CD4-positive, alpha-beta T cell treated with Interleukin-2 at 100 ng/mL for 4 hours (primary cell): Measurements from ENCODE around the gene HSD11B1.
A peak's percentile ranks its signal among the peaks of the same experiment; 100 is the strongest.
"Not testable (repeated sequence)": the region's sequence is repeated elsewhere in the genome, so short reads cannot be mapped to it uniquely, and the experiment has no call there.

ENCODE experiments used
- DNase-seq: peaks from one replicate; pipeline ENCODE4 v3.0.0-alpha.2; 2020; ENCODE audit warnings: low spot score

The HSD11B1 gene

GRCh38 chr1:209692296-209692695 lies 12.3 kb upstream of the HSD11B1 start:
- DNase-seq = no peak

DNA sequence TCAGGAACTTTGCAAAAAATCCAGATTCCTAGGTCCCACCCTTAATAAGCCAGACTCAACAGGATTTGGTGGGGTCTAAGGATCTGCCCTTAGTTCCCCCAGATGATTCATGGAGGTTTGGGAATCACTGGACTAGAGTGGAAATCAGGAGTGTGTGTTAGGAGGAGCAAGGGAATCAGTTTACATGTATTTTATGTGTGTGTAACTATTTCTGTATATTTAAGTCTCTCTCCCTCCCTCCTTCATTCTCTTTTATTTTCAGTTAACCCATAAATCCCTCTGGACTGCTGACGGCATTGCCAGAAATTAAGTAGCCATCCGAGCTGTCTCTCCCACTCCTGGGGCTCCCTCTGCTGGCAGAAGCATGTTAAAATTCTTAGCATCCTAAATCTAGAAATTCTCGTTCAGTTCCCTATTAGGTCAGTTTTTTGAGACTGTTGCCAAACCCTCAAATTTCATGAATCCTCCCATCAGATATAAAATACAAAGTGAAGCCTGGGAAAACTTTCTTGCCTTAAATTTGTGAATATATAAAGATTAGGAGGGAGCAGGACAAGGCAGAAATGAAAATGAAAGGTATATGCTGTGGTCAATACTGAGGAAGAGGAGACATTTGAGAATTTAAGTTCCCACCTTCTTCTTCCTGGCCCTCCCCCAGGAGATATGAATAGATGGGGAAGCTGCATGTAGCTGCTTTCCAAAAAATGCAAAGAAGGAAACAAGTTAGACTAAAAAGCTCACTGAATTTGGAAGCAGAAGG lies 11.7 kb upstream of the HSD11B1 start:
- peak; percentile 76 for DNase-seq

DNA sequence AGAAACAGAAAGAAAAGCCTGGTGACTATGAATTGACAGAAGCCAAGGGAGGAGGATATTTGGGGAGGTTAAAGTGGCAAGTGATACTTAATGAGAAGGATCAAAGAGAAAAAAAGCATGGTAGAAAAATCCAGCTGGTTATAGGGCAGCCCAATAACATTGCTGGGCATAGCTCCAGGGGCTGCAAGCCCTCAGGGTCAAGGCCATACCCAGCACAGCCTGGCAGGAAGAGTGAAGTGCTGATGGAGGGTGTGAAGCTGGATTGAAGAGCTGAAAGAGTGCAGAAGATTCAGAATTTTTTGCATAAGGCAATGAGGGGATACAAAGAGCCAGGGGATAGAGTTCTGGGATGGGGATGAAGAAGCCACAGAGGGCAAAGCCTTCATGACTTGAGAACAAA lies 8.0 kb upstream of the HSD11B1 start:
- DNase-seq = no peak

- no peak for DNase-seq
These were observed 7.5 kb upstream of the HSD11B1 start for GRCh38 chr1:209697126-209697525.

DNA sequence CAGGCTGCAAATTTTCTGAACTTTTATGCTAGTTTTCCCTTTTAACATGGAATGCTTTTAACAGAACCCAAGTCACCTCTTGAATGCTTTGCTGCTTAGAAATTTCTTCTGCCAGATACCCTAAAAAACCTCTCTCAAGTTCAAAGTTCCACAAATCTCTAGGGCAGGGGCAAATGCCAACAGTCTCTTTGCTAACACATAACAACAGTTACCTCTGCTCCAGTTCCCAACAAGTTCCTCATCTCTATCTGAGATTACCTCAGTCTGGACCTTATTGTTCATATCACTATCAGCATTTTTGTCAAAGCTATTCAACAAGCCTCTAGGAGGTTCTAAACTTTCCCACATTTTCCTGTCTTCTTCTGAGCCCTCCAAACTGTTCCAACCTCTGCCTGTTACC lies 4.0 kb upstream of the HSD11B1 start:
- DNase-seq = not testable (repeated sequence)

DNA sequence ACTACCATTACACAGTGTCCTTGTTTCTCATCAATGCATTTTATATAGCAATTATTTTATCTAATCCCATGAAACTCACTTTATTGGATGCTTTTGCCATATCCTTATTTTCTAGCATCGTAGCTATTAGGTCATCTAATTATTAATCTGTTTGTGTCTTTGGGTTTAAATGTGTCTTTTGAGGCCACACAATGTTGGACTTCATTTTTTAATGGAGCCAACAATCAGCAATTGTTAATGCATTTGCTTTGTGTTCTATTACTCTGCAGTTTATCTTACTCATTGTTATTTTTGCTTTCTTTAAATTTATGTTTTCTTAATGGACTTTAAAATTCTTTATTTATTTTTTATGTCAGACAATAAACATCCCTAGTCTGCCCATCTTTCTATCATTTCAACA lies 1.8 kb upstream of the HSD11B1 start:
- no peak for DNase-seq

GRCh38 chr1:209703834-209704504 lies 677 bp upstream of the HSD11B1 start:
- DNase-seq = no peak

DNA sequence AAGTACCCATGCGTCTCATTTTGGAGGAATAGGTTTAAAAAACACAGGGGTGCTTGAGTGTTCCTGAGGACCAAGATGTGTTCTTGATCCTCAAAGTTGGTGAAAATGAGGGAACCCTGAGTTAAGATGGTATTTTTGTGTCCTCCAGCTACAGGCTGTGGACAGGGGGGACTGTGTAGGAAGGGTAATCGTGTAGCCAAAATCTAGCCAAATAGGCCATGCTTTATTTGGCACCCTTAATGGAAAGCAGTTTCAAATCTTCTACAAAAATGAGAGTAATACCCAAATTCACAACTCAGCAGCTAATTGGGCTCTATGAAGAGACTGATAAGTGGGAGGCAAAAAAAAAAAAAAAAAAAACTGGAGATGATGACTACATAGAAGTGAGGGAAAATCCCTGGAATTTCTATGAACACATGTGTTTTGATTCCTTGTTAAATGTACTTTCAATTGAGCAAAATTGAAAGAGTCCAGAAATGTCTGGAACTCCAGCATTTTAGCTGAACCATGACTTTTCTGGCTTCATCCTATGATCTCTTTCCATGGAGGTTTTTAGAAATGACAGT lies 470 bp downstream of the HSD11B1 start:
- DNase-seq = no peak

DNA sequence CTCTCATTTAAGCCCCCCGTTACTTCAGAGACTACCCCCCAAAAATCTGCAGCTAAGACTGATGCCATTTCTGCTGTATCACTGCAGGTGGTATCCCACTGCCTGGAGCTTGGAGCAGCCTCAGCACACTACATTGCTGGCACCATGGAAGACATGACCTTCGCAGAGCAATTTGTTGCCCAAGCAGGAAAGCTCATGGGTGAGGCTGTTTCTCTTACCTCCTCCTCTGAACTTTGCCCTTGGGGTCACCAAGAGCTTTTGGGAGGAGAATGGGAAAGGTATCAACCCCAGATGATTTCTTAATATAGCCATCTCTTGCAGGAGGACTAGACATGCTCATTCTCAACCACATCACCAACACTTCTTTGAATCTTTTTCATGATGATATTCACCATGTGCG lies 2.0 kb downstream of the HSD11B1 start:
- no peak for DNase-seq

- DNase-seq = no peak
These were observed 2.7 kb downstream of the HSD11B1 start for GRCh38 chr1:209707308-209707707.

GRCh38 chr1:209708297-209708696 lies 3.7 kb downstream of the HSD11B1 start:
- no peak for DNase-seq

DNA sequence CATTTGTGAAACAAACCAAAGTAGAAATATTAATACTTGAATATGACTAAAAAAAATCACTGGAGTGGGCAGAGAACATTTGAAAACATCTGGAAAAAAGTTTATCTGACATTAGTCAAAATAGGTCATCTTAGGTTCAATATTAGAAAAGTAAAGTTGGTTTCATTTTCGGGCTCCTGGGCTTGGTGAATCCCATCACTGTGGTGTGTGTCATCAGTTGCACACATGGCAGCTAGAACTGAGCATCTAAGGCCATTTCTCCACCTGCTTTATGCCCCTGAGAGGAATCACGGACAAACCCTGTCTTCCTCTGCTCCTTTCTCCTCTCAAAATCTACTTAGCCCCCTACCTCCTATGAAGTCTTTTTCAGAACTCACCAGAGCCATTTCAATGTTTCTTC lies 5.4 kb downstream of the HSD11B1 start:
- DNase-seq = peak; percentile 19

DNA sequence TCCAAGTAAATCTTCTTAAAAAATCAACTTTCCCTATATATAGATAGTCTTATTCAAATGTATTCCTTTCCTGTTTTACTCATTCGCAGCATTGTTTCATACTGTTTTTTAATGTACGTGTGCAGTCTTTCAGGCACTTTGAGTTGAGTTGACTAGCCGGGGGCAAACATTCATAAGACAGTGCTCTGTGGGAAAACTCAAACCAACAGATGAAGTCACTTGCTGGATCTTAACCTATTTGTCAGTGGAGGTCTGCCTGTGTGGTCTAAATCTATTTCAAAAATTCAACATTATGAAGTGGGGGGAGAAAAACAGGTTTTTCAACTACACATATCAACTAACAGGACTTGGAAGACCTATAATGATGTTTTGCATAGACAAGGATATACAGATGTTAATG lies 6.2 kb downstream of the HSD11B1 start:
- no peak for DNase-seq

DNA sequence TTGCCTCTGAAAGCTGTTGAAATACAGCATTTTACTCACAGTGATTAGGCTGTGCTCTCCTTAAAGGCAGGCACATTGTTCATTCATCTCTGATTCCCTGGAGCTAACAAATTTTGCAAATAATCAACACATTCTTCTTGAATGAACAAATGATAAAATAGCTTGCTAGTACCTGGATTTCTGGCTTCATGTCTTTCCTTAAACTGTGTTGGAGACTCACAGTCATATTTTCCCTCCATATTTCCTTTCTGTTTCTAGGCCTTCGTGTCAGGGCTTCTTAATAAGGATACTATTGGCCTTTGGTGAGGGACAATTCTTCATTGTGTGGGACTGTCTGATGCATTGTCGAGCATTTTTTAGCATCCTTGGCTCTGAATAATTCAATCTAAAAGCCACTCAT lies 9.7 kb downstream of the HSD11B1 start:
- DNase-seq = no peak

- DNase-seq = no peak
These were observed 10.7 kb downstream of the HSD11B1 start for GRCh38 chr1:209715314-209715713.

DNA sequence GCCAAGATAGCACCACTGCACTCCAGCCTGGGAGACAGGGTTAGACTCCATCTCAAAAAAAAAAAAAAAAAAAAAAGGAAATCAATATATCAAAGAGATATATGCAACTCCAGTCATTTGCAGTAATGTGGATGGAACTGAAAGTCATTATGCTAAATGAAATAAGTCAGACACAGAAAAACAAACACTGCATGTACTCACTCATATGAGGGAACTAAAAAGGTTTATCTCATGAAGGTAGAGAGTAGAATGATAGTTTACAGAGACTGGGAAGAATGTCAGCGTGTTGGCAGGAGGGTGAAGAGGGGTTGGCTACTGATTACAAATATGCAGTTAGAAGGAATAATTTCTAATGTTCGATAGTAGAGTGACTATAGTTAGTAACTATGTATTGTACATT lies 13.2 kb downstream of the HSD11B1 start:
- no peak for DNase-seq

DNA sequence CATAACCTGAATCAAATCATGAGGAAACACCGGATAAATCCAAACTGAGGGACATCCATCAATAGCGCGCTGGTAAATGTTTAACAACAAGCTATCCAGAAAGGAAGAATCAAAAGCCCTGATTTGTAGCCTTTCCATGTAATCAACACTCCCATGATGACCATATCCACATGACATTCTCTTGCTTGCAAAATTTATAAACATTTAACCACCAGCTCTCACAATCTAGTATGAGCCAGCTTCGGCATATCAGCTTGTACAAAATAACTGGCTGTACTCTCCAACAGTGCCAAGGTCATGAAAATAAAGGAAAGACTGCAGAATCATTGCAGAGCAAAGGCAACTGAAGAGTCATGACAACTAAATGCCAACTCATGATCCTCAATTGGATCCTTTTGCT lies 15.7 kb downstream of the HSD11B1 start:
- DNase-seq = no peak

DNA sequence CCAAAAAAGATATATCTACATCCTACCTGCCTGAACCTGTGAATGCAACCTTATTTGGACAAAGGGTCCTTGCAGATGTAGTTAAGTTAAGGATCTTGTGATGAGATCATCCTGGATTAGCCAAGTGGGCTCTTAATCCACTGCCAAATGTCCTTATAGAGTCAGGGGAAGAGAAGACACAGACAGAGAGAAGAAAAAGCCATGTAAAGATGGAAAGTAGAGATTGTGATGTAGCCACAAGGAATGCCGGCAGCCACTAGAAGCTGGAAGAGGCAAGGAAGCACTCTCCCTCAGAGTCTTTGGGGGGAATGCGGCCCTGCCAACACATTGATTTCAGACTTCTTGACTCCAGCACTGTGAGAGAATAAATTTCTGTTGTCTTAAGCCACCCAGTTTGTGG lies 16.2 kb downstream of the HSD11B1 start:
- no peak for DNase-seq

- DNase-seq = no peak
These were observed 16.7 kb downstream of the HSD11B1 start for GRCh38 chr1:209721323-209721722.

DNA sequence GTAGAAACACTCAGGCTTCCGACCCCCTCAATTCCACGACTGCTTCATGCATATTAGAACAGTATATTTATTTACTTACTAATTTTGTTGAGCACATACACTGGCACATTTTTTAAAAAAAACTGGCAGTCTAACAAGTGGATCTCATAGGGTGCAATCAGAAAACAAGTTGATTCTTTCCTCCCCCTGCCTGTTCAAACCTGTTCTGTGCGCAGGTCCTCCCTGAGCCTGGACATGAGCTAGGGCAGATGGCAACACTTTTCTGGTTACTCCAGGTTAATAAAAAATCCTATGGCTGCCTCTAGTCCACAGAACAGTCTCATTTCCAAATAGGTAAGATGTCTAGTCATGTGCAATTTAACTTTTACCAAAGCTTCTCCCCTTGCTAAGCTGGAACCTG lies 18.6 kb downstream of the HSD11B1 start:
- DNase-seq = no peak

DNA sequence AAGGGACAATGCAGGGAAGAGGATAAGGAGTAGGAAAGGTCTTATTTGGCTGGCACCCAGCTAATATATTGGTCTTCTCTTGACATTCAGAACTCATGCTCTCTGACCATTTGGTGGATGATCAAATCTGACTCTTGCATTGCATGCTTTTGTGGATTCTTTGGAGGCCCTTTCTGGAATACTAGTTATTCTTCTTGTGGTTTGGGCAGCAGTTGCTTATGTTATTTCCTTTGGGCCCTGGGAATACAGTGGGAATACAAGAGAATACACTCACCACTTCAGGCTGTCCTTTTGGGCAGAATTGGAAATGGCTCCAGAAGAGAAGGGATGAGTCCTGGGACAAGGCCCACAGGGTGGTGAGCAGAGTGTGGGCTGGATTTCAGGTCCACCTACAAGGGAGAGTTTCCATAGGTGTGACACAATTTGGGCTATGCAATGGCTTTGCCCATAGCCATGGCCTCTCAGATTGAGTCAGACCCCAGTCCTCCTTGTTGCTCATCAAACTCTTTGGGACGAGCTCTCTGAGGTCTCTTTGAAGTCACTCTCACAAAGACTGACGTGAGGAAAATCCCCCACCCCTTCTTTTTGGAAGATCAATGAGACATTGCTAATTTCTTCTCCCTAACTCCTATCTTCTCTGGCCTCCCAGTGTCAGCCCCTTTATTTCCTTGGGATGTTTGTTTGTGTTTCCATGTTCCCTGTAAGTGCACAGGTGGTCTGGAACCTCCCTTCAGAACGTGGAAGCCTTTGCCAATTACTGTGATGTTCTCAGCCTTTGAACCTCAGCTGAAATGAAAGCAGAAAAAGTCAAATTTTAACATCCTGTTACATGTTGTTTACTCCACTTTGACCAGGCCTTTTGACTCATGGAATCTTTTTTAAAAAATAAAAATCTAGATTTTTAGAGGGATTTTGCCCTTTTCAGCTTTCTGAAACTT lies 19.4 kb downstream of the HSD11B1 start:
- no peak for DNase-seq

DNA sequence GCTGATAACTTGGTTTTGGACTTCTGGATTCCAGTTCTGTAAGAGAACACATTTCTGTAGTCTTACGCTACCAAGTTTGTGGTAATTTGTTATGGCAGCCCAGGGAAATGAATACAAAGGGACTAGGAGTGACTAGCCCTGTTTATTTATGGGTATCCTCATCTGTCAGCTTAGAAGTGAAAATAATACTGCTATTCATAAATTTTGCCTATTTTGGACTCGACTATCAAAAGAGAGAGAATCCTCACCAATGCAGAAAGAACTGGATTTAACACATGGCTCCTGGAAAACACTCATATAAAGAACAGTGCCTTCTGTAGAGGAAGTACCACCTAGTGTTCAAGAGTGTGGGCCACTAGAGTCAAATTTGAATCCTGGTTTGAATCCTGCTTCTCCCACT lies 22.6 kb downstream of the HSD11B1 start:
- no peak for DNase-seq
